Calu3 (cell line): Measurements from ENCODE around the gene ADORA2B. TPM values are rescaled to one million over a fixed set of nuclear protein-coding genes. Genes with fewer than 3 reads are reported as not detected.
"Not testable (repeated sequence)": the region's sequence is repeated elsewhere in the genome, so short reads cannot be mapped to it uniquely, and the experiment has no call there.

Experiments used
- BruUV-seq: library from RNA; stranded (reverse); fragments of 400-500 nt; replicated peaks from 2 replicates; lab custom pipeline; 2021; lab: Mats Ljungman, UMichigan
- CTCF ChIA-PET: fragments of 300-600 bp; sonication (Branson Sonifier 250); formaldehyde crosslinking; loops from one replicate; lab custom pipeline; 2022; ENCODE audit warnings: antibody characterized with exemption; lab: Charles Lee
- DNase-seq: peaks from one replicate; pipeline ENCODE4 v3.0.0; 2022
- H3K27ac Mint-ChIP-seq: one replicate; pipeline ENCODE4 v1.8.0; 2022; ENCODE audit warnings: mixed read lengths; ENCODE audit not compliant: unreplicated experiment
- H3K27me3 Mint-ChIP-seq: one replicate; pipeline ENCODE4 v1.8.0; 2022; ENCODE audit warnings: mixed read lengths; ENCODE audit not compliant: unreplicated experiment
- H3K36me3 Mint-ChIP-seq: one replicate; pipeline ENCODE4 v1.8.0; 2022; ENCODE audit warnings: mild to moderate bottlenecking, moderate library complexity, mixed read lengths; ENCODE audit not compliant: insufficient read depth, unreplicated experiment
- H3K4me1 Mint-ChIP-seq: one replicate; pipeline ENCODE4 v1.8.0; 2022; ENCODE audit warnings: mild to moderate bottlenecking, low read depth, mixed read lengths; ENCODE audit not compliant: unreplicated experiment
- H3K4me3 Mint-ChIP-seq: one replicate; pipeline ENCODE4 v1.8.0; 2022; ENCODE audit warnings: mild to moderate bottlenecking, low read depth, moderate library complexity, mixed read lengths; ENCODE audit not compliant: unreplicated experiment
- H3K9me3 Mint-ChIP-seq: one replicate; pipeline ENCODE4 v1.8.0; 2022; ENCODE audit warnings: low read depth, mixed read lengths; ENCODE audit not compliant: unreplicated experiment
- intact Hi-C: fragments of 100-400 bp; cut with micrococcal nuclease; formaldehyde crosslinking; loops from one replicate; pipeline ENCODE4 v1.10.0; 2022; ENCODE audit not compliant: unreplicated experiment
- total RNA-seq: library from RNA; stranded (reverse); gene quantifications from 2 replicates; pipeline ENCODE4 v1.2.3, GENCODE V29; 2022
- TF ChIP-seq, protein P1 (sequence below): fragments of 200-600 bp; IDR thresholded peaks from one replicate; pipeline ENCODE4 v1.8.0; 2022; ENCODE audit warnings: antibody characterized with exemption; ENCODE audit not compliant: unreplicated experiment

Gene ADORA2B
- total RNA-seq, 1 experiment from 2014 or later, result 12.6 TPM

DNA sequence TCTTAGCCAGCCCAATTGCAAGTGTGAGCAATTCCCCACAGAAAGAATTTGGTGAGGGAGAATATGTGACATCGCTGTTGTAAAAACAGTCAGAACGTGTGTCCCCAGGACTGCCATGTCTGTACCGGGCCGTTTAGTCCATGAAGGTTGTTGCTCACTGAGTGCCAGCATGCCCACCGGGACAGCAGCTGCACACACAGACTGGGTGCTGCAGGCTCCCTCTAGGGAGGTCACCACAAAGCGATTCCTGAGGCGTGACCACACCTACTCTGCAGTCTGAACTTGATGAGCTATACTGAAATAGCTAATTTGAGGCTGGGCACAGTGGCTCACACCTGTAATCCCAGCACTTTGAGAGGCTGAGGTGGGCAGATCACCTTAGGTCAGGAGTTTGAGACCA, 44.1 kb upstream of the ADORA2B start:
- no peaks in the 10 kb centered on the region for H3K27me3 Mint-ChIP-seq
- no peak for DNase-seq
- H3K27ac Mint-ChIP-seq, result no peak overlapping the region
- no peaks in the 10 kb centered on the region for H3K36me3 Mint-ChIP-seq
- H3K9me3 Mint-ChIP-seq, result no peaks in the 10 kb centered on the region
- CTCF ChIA-PET, result no interaction called here
- BruUV-seq, result no TSS peak
- no peak overlapping the region for H3K4me3 Mint-ChIP-seq
- intact Hi-C loops, result no loop called here
- peaks cover 27% of the 10 kb centered on the region for H3K4me1 Mint-ChIP-seq
- TF ChIP-seq, protein P1, sequence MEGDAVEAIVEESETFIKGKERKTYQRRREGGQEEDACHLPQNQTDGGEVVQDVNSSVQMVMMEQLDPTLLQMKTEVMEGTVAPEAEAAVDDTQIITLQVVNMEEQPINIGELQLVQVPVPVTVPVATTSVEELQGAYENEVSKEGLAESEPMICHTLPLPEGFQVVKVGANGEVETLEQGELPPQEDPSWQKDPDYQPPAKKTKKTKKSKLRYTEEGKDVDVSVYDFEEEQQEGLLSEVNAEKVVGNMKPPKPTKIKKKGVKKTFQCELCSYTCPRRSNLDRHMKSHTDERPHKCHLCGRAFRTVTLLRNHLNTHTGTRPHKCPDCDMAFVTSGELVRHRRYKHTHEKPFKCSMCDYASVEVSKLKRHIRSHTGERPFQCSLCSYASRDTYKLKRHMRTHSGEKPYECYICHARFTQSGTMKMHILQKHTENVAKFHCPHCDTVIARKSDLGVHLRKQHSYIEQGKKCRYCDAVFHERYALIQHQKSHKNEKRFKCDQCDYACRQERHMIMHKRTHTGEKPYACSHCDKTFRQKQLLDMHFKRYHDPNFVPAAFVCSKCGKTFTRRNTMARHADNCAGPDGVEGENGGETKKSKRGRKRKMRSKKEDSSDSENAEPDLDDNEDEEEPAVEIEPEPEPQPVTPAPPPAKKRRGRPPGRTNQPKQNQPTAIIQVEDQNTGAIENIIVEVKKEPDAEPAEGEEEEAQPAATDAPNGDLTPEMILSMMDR, result no peak

DNA sequence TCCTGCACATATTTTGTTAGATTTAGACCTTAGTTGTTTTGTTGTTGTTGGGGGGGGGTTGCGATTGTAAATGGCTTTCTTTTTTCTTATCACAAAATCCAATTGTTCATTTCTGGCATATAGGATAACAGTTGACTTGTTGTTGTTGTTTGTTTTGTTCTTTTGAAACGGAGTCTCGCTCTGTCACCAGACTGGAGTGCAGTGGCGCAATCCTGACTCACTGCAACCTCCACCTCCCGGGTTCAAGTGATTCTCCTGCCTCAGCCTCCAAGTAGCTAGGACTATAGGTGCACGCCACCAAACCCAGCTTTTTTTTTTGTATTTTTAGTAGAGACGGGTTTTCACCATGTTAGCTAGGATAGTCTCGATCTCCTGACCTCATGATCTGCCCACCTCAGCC, 39.7 kb upstream of the ADORA2B start:
- H3K36me3 Mint-ChIP-seq, H3K4me1 Mint-ChIP-seq, H3K9me3 Mint-ChIP-seq, DNase-seq, intact Hi-C loops, H3K4me3 Mint-ChIP-seq, BruUV-seq, H3K27ac Mint-ChIP-seq, H3K27me3 Mint-ChIP-seq: not testable (repeated sequence)
- CTCF ChIA-PET, result interaction anchor here (0.8 kb wide), 1 partner anchor 9 kb away, joined by 4 read pairs; no protein-coding TSS in a partner anchor

DNA sequence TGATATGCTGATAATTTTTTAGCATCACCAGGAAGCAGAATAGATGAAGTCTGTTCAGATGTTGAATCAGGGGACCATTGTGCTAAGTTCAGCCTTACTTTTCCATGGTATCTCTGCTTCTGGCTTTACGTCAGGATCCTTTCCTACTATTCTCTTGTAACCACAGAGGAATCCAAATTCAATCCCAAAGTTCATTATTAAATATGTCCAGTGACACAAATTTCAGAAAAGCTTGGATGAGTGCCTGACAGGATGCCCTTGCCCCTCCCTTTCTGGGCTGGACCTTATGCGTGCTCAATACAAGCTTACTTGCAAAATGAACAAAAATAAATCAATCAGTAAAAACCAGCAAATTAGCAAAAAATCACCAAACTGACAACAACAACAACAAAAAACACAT, 37.6 kb upstream of the ADORA2B start:
- no peaks in the 10 kb centered on the region for H3K9me3 Mint-ChIP-seq
- no peak for DNase-seq
- no peak overlapping the region for H3K27ac Mint-ChIP-seq
- no peaks in the 10 kb centered on the region for H3K4me1 Mint-ChIP-seq
- intact Hi-C loops, result no loop called here
- no TSS peak for BruUV-seq
- H3K4me3 Mint-ChIP-seq, result no peak overlapping the region
- H3K27me3 Mint-ChIP-seq, result no peaks in the 10 kb centered on the region
- CTCF ChIA-PET, result no interaction called here
- H3K36me3 Mint-ChIP-seq, result no peaks in the 10 kb centered on the region
- TF ChIP-seq, protein P1, result no peak

DNA sequence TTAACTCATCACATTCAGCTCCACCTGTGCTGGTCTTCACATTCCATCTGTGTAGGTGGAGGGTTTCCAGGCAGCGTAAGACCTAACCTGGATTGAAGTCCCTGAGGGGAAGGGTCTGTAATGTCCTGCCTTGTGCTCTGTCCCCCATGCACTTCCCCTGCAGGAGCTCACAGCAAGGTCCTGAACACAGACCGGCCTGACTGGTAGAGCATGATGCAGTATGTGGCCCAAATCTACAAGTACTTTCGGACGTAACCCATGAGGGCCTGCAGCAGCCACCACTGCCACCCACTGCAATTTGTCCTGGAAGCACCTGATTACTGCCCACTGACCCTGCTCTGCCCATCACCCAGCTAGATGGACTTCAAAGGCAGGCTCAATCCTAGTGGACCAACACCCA, 36.6 kb upstream of the ADORA2B start:
- no peak for DNase-seq
- H3K36me3 Mint-ChIP-seq, result no peaks in the 10 kb centered on the region
- H3K27me3 Mint-ChIP-seq, result no peaks in the 10 kb centered on the region
- H3K4me3 Mint-ChIP-seq, result no peak overlapping the region
- no peak overlapping the region for H3K27ac Mint-ChIP-seq
- no TSS peak for BruUV-seq
- no peaks in the 10 kb centered on the region for H3K9me3 Mint-ChIP-seq
- H3K4me1 Mint-ChIP-seq, result no peaks in the 10 kb centered on the region
- TF ChIP-seq, protein P1, result no peak
- CTCF ChIA-PET, result interaction anchor here (0.6 kb wide), 1 partner anchor 13 kb away, joined by 3 read pairs; no protein-coding TSS in a partner anchor
- intact Hi-C loops, result no loop called here

DNA sequence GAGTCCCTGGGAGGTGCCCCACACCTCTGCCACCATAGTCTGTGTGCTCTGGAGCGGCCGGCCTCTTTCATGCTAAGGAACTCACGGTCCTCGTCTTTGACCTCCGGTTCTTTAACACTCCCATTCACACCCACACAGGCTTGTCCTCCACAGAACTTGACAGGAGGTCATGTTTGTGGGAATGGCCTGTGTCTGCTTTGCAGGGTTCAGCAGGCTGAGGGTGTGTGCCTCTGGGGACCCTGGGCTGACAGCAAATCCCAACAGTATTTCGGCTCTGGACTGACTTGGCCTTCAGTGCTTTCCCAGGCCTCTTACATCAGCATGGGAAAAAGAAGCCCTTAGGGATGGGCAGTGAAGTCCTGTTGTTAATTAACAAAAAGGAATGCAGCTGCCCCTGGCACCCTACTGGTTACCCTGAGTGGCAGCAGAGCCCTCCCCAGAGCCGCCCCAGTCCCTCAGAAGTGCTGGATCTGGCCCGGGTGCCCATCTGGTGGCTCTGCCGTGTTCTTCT, 35.4 kb upstream of the ADORA2B start:
- no peaks in the 10 kb centered on the region for H3K27me3 Mint-ChIP-seq
- H3K27ac Mint-ChIP-seq, result no peak overlapping the region
- CTCF ChIA-PET, result no interaction called here
- H3K4me3 Mint-ChIP-seq, result no peak overlapping the region
- intact Hi-C loops, result no loop called here
- H3K9me3 Mint-ChIP-seq, result no peaks in the 10 kb centered on the region
- DNase-seq, result peak; percentile 29
- TF ChIP-seq, protein P1, result no peak
- no peaks in the 10 kb centered on the region for H3K36me3 Mint-ChIP-seq
- BruUV-seq, result no TSS peak
- no peaks in the 10 kb centered on the region for H3K4me1 Mint-ChIP-seq
